Astrocyte of the cerebellum (primary cell): Measurements from ENCODE around the gene NFIA.
A peak's percentile ranks its signal among the peaks of the same experiment; 100 is the strongest.
"Not testable (repeated sequence)": the region's sequence is repeated elsewhere in the genome, so short reads cannot be mapped to it uniquely, and the experiment has no call there.

Experiments used
- DNase-seq: peaks from one replicate; pipeline ENCODE4 v3.0.0-alpha.2; 2011; ENCODE audit warnings: low read depth
- H3K4me3 ChIP-seq: 2 replicates; pipeline ENCODE4 v1.5.1; 2011; ENCODE audit warnings: mild to moderate bottlenecking, low read depth, low read length, moderate library complexity
- in situ Hi-C: cut with HindIII; loops from 2 replicates; pipeline ENCODE4 v1.10.0; 2017; ENCODE audit warnings: low sequenced_read_pairs
- TF ChIP-seq, protein P1 (sequence below): IDR thresholded peaks from 2 replicates; pipeline ENCODE4 v1.5.1; 2012; ENCODE audit warnings: low read length, low read depth, moderate library complexity, mild to moderate bottlenecking; ENCODE audit errors: missing control alignments

The NFIA gene

DNA sequence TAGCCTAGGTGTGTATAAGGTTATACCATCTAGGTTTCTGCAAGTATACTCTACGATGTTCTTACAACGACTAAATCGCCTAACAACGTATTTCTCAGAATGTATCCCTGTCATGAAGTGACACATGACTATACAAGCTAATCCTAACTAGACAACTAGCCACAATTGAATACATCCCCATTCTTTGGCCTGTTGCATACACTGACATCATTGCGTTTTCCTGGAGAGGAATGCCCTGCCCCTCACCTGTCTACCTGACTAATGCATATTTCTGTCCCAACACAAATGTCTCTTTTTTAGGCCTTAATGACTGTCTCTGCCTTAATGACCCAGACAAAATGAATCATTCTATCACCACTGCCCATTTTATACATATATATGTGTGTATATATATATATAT lies 8.5 kb upstream of the NFIA start:
- in situ Hi-C loops, result no loop called here
- DNase-seq, result no peak
- no peak overlapping the region for H3K4me3 ChIP-seq
- TF ChIP-seq, protein P1, sequence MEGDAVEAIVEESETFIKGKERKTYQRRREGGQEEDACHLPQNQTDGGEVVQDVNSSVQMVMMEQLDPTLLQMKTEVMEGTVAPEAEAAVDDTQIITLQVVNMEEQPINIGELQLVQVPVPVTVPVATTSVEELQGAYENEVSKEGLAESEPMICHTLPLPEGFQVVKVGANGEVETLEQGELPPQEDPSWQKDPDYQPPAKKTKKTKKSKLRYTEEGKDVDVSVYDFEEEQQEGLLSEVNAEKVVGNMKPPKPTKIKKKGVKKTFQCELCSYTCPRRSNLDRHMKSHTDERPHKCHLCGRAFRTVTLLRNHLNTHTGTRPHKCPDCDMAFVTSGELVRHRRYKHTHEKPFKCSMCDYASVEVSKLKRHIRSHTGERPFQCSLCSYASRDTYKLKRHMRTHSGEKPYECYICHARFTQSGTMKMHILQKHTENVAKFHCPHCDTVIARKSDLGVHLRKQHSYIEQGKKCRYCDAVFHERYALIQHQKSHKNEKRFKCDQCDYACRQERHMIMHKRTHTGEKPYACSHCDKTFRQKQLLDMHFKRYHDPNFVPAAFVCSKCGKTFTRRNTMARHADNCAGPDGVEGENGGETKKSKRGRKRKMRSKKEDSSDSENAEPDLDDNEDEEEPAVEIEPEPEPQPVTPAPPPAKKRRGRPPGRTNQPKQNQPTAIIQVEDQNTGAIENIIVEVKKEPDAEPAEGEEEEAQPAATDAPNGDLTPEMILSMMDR, result no peak

DNA sequence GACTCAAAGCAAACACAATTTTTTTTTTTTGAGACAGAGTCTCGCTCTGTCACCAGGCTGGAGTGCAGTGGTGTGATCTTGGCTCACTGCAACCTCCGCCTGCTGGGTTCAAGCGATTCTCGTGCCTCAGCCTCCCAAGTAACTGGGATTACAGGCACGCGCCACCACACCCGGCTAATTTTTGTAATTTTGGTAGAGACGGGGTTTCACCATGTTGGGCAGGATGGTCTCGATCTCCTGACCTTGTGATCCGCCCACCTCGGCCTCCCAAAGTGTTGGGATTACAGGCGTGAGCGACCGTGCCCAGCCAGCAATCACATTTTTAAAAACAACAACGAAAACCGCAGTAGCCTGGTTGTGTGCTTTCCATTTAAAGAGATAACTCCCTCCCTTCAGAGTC lies 6.5 kb upstream of the NFIA start:
- H3K4me3 ChIP-seq, DNase-seq: not testable (repeated sequence)
- in situ Hi-C loops, result loop anchor here (25.0 kb wide), 1 partner anchor 386 kb away; no protein-coding TSS in a partner anchor

DNA sequence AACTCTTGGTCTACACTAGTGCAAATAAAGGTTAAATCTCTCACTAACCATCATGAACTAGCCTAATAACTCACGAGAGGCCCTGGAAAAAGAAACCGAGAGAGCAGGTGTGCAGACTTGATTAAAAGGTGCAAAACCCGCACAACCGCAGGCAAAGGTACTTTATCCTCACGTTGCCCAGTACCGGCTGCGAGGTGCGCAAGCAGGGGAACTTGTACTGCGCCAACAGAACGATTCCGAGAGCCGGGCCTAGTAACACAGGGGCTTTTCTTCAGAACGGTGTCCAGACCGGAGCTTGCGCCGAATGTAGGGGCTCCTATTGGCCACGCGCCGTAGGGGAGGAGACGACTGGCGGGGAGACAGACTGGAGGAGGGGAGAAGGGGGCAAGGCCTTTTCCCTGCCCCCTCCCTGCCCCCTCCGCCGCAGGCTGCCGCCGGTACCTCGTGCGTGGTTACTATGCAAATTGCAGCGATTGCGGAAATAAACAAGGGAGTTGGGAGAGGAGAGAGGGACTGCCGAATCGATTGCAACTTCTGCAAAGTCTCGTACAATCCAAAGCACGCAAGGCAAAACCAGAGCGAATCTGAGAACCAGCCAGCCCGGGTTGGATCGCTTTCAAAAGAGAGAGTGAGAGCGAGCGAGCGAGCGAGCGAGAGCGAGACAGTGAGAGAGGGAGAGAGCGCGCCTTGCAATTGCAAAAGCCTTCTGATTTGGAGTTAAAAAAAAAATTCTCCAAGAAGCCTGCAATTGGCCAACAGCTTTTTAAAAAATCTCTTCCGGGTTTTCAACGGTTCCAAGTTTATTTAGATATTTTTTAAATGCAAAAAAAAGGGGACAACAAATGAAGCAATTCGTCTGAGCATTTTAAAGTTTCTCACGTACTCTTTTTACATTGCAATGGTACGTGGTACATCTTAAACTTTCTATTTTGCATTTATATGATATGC lies 5.4 kb upstream of the NFIA start:
- peak overlapping the region; percentile 56 for H3K4me3 ChIP-seq
- DNase-seq, result no peak
- TF ChIP-seq, protein P1, result no peak
- in situ Hi-C loops, result loop anchor here (25.0 kb wide), 1 partner anchor 385 kb away; no protein-coding TSS in a partner anchor

DNA sequence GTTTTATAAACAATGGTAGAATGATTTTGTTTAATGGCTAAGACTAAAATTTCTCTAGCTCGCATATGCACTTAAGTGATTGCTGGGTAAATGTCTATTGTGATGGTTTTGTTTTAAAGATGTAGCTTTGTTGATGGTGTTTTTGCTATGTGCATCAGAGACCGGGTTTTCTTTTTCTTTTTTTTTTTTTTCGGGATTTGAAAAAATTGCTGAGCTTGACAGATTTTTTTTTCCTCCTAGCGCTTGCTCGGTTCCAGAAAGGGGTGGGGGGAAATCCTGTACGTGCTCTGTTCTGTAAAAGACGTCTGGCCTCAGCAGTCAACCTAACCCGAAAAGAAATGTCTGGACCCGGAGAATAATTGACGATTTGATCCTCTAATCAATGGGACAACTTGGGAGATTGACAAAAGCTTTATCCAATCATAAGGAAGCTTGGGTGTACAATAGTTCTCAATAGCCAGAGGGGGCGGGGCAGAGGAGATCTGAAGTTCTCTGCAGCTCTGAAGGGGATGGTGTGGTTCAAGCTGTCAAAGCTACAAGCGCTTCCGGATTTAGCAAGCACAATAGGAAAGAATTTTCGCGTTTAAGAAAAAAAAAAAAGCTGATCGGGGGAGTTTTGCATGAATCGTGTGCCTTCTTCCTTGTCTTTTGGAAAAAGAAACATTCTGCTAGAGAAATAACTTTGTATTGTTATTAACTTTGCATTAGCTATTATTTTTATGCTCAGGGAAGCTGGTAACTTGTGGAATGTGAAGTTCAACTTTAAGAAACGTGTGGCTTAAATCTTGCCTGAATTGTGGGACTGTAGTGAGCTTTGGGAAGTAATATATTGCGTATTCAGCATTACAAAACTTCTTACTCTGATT lies 4.5 kb upstream of the NFIA start:
- TF ChIP-seq, protein P1, result no peak
- peak; percentile 100 for DNase-seq
- in situ Hi-C loops, result loop anchor here (25.0 kb wide), 1 partner anchor 384 kb away; no protein-coding TSS in a partner anchor
- peak overlapping the region; percentile 56 for H3K4me3 ChIP-seq

DNA sequence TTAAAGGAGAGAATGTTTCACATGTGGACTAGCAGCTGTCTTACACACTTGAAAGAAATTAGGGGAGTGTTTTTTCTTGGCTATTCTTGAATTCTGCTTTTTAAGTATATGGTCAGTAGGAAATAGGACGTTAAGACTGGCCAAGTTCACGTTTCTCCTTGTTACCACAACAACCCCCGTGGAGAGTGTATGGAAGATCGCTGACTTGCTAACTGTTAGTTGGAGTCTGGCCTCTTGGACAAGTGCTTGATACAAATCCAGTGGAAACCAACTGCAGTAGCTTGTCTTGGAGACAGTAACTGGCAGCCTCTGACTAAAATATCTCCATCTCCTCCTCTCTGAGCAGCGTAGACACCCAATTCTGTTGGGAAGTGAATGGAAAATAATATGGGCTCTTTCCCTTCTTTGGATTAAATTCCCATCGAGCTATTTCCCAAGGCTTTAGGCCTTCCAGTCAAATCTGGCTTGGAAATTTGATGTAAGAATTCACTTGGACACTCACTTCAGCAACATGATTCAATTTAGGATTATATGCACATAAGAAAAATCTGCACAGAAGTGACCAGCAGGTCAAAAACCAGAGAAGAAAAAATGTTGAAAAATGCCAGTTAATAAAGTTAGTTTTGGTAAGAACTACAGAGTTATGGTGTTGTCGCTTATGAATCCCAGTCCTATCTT lies 3.6 kb upstream of the NFIA start:
- in situ Hi-C loops, result loop anchor here (25.0 kb wide), 1 partner anchor 384 kb away; no protein-coding TSS in a partner anchor
- TF ChIP-seq, protein P1, result no peak
- no peak overlapping the region for H3K4me3 ChIP-seq
- DNase-seq, result no peak

DNA sequence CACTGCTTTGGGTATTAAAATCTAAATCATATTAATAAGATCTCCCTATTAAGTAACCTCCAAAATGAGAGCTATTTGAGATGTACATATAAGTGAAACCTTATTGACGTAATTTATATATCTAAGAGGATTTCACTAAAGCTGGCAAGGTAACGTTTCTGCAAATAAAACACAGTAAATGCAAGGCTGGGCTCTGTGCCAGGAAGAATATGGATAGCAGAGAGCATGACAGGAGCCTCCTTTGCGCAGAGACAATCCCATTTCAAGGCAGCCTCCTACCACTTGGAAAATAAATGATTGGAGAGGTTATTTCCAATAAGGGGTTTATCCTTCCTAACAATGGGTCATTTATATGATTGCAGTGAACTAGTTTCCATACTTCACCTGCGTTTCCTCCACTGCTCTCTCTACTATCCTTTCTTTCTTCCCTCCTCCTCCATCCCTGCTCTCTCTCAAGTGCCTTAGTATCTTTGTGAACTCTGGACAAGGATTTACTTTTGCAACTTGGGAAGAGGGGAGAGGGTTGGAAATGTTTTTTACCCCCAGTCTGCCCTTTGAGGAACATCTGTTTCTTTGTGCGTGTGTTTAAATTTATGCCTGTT lies 3.0 kb upstream of the NFIA start:
- in situ Hi-C loops, result loop anchor here (25.0 kb wide), 1 partner anchor 383 kb away; no protein-coding TSS in a partner anchor

More for the DNA sequence above, 3.0 kb upstream of the NFIA start:
- no peak overlapping the region for H3K4me3 ChIP-seq
- no peak for DNase-seq
- TF ChIP-seq, protein P1, result no peak
